Measurements from ENCODE around the gene TRAK2. TPM values are rescaled to one million over a fixed set of nuclear protein-coding genes. Genes with fewer than 3 reads are reported as not detected.

Gene TRAK2
- total RNA-seq, 4 donors from 2014 or later = 16.1 to 46.7 (median 26.5) TPM

GRCh38 chr2:201349601-201350000 is 101.7 kb downstream of the TRAK2 start:
- intact Hi-C loops (cut with DNase I; ENCODE audit: low total_unique reads) (no loop called here), in situ Hi-C loops (cut with MboI; ENCODE audit: low sequenced_read_pairs in 4 of 4) (no loop called here)
- H3K4me1 ChIP-seq = peaks cover 0 to 5% of the 10 kb centered on the region in 2 donors
- ATAC-seq = no peak
- no peaks in the 10 kb centered on the region for H3K9me3 ChIP-seq
- H3K27me3 ChIP-seq = no peaks in the 10 kb centered on the region
- peaks cover 0 to 12% of the 10 kb centered on the region in 2 donors for H3K36me3 ChIP-seq
- no peak overlapping the region for H3K27ac ChIP-seq
- TF ChIP-seq CTCF (IDR thresholded peaks at IDR 0.05 in 4 of 5, conservative IDR thresholded peaks at IDR 0.05 in 1 of 5) (no peak), POLR2A (IDR thresholded peaks at IDR 0.05) (no peak)
- no peak overlapping the region for H3K4me3 ChIP-seq
- DNase-seq = no peak

- DNase-seq (no peak), ATAC-seq (no peak)
- Histone ChIP-seq H3K9me3 (no peaks in the 10 kb centered on the region), H3K27me3 (no peaks in the 10 kb centered on the region), H3K27ac (no peak overlapping the region), H3K36me3 (peaks cover 0 to 12% of the 10 kb centered on the region in 2 donors), H3K4me1 (peaks cover 0 to 5% of the 10 kb centered on the region in 2 donors), H3K4me3 (no peak overlapping the region)
- in situ Hi-C loops (cut with MboI; ENCODE audit: low sequenced_read_pairs in 4 of 4) (no loop called here), intact Hi-C loops (cut with DNase I; ENCODE audit: low total_unique reads) (no loop called here)
- no peak for TF ChIP-seq CTCF (IDR thresholded peaks at IDR 0.05 in 4 of 5, conservative IDR thresholded peaks at IDR 0.05 in 1 of 5)
- no peak for TF ChIP-seq POLR2A (IDR thresholded peaks at IDR 0.05)
Observed at GRCh38 chr2:201348758-201349157, 102.5 kb downstream of the TRAK2 start.

- no peaks in the 10 kb centered on the region for H3K27me3 ChIP-seq
- ATAC-seq = no peak
- no peaks in the 10 kb centered on the region for H3K9me3 ChIP-seq
- intact Hi-C loops (cut with DNase I; ENCODE audit: low total_unique reads) = no loop called here
- H3K36me3 ChIP-seq = peaks cover 0 to 21% of the 10 kb centered on the region in 2 donors
- H3K27ac ChIP-seq = no peak overlapping the region
- TF ChIP-seq CTCF (IDR thresholded peaks at IDR 0.05 in 4 of 5, conservative IDR thresholded peaks at IDR 0.05 in 1 of 5) = no peak
- TF ChIP-seq POLR2A (IDR thresholded peaks at IDR 0.05) = no peak
- H3K4me3 ChIP-seq = no peak overlapping the region
- DNase-seq = no peak
- H3K4me1 ChIP-seq = peaks cover 0 to 5% of the 10 kb centered on the region in 2 donors
- in situ Hi-C loops (cut with MboI; ENCODE audit: low sequenced_read_pairs in 4 of 4) = no loop called here
Observed at GRCh38 chr2:201347138-201347537, 104.1 kb downstream of the TRAK2 start.

- DNase-seq (no peak), ATAC-seq (no peak)
- Histone ChIP-seq H3K36me3 (peaks cover 0 to 13% of the 10 kb centered on the region in 2 donors), H3K9me3 (no peaks in the 10 kb centered on the region), H3K4me1 (peaks cover 0 to 5% of the 10 kb centered on the region in 2 donors), H3K4me3 (no peak overlapping the region), H3K27me3 (no peaks in the 10 kb centered on the region), H3K27ac (no peak overlapping the region)
- intact Hi-C loops (cut with DNase I; ENCODE audit: low total_unique reads) = no loop called here
- no peak for TF ChIP-seq POLR2A (IDR thresholded peaks at IDR 0.05)
- no peak for TF ChIP-seq CTCF (IDR thresholded peaks at IDR 0.05 in 4 of 5, conservative IDR thresholded peaks at IDR 0.05 in 1 of 5)
- in situ Hi-C loops (cut with MboI; ENCODE audit: low sequenced_read_pairs in 4 of 4) = no loop called here
Observed at GRCh38 chr2:201345625-201346213, 105.5 kb downstream of the TRAK2 start.

Data from gastrocnemius medialis (tissue), 4 donors.